NCI-H2171 treated with DMSO at 0.1 percent for 48 hours (cell line): ENCODE results near the gene NACC2.
"Not testable (repeated sequence)": the region's sequence is repeated elsewhere in the genome, so short reads cannot be mapped to it uniquely, and the experiment has no call there.

ENCODE experiments used
- DNase-seq: peaks from one replicate; lab custom pipeline; 2025; lab: John Stamatoyannopoulos, UW

The NACC2 gene

DNA sequence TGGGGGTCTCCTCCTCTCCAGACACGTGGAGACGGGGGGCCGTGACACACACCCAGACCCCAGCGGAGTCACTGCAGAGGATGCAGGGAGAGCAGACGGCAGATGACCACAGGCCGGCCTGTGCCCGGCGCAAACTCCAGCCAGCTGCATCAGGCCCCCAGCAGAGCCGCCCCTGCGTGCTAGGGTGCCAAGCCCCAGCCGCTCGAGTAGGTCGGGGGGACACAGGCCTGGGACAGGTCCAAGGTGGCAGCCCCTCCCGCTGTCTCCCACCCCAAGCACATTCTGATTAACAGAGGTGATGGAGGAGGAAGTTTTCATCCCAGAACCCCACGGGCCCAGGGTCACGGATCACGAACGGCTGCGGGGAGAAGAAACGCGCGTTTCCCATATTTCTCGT is 14.4 kb downstream of the NACC2 start:
- no peak for DNase-seq

DNA sequence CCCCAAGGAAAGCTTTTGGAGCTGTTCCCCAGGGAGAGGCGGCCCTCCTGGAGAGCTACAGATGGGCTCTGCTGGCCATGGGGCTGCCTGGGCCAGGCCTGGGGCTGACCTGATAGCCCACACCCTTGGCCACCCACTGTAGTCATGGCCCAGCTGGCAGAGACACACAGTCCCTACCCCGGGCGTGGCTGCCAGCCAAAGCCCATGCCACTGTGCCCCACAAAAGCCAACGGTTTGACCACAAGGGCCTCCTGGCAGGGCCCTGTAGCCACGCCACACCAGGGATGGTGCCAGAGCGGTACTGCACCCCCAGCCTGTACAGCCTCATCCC is 15.2 kb downstream of the NACC2 start:
- DNase-seq, result no peak

DNA sequence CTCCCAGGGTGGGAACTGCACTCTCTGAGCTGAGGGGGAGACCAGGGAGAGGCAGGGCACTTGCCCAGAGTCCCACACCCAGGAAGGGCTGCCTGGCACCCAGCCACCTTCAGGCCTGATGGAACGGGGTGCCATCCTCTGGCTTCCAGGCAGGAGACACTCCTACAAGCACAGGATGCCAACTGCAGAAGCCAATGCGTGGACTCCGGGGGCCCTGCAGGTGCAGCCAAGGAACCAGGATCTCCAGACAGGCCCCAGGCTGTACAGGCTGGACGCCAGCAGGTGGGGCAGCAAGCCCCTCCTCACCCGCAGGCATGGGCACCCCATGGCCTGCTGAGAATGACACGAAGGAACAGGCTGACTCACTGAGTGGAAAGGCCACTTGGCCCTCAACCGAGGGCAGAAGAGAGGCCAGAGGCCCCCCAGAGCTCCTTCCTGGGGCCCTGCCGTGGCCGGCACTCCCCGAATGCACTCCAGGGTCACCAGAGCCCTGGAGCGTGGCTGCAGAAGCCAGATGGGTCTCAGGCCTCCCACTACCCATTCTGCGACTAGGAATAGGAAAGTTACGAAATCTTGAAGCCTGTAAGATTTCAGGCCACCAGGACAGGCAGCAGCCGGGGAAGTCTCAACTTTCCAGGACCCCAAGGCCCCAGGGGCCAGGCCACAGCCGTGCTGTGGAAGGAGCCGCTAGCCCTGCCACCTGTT is 15.7 kb downstream of the NACC2 start:
- peak; percentile 44 for DNase-seq

DNA sequence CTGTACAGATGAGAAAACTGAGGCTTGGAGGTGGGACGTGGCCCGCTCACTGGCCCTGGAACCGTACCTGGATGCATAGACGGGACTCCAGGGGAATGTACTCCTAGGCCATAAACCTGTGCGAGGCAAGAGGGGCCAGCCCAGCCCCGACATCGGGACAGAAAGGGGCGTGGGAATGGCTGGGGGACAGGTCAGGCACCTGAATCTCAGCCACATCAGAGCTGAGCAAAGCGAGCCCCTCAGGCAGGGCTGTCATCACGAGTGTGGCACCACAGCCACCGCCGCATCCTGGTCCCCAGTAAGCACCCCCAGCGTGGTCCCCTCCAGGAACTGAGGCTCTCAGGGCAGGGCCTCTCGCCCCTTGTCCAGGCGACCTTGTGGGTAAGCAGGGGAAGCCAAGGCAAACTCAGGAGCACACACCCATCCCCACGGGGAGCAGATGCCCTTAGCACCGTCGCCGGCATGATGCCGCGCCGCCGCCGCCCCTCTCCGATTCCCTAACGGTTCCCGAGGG is 16.5 kb downstream of the NACC2 start:
- no peak for DNase-seq

DNA sequence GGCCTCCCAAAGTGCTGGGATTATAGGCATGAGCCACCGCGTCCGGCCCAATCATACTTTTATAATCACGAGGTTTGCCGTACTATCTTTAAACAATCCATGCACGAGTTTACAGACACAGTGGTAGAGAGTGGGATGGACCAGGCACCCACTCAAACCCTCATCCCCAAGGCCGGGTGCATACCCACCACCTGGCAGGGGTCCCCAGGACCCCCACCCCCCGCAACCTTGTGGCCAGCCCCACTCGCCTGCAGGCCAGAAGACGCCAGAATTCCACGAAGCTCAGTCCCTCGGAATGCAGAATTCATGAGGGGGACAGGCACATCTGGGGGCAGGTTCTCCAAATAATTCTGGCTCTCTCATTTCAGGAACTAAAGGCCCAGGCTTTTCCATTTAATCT is 17.1 kb downstream of the NACC2 start:
- DNase-seq, result no peak

DNA sequence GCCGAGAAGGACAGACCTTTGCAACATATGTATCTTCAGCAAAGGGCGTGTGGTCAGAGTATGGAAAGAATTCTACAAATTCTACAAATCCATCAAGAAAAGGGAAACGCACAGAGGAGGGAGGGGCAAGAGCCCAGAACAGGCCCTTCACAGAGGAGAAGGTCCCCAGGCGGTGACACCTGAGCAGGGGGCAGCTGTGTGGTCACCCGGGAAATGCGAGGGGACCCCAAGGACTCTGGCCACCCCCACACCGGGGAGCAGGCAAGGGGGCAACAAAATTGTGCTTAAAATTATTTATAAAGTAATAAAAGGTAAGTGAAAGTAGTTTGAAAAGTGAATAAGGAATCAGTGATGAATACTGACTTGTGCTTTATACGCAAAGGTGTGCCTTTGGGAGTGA is 17.6 kb downstream of the NACC2 start:
- DNase-seq, result no peak

DNA sequence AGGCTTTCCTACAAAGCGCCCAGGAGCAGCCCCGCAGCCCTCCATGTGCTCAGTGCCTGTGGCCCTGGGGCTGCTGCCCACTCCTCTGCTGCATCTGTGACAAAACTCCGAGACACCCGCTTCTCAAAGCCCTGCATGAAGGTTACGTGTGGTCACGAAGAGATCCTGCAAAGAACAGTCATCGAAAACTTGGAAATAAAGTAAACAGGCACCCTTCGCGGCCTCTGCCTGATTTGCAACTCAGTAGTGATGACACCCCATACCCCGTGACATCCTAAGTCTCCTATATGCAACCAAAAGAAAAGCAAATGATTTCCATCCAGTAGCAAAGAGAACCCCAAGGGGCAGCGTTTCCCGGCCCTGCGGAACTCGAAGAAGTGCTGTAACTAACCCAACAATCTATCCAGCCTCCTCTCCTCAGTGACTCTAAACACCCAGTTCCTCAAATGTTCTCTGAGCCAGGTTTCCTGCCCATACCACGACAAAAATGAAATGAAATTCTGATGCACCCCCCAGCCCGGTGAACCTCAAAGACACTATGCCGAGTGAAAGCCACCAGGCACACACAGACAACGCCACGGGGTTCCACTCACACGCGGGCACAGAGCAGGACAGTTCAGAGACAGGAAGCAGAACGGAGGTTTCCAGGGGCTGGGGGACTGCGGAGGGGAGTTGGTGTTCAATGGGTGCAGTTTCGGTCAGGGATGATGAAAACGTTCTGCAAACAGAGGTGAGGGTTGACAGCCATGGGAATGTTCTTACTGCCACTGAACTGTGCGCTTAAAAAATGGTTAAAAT is 19.0 kb downstream of the NACC2 start:
- DNase-seq, result no peak

DNA sequence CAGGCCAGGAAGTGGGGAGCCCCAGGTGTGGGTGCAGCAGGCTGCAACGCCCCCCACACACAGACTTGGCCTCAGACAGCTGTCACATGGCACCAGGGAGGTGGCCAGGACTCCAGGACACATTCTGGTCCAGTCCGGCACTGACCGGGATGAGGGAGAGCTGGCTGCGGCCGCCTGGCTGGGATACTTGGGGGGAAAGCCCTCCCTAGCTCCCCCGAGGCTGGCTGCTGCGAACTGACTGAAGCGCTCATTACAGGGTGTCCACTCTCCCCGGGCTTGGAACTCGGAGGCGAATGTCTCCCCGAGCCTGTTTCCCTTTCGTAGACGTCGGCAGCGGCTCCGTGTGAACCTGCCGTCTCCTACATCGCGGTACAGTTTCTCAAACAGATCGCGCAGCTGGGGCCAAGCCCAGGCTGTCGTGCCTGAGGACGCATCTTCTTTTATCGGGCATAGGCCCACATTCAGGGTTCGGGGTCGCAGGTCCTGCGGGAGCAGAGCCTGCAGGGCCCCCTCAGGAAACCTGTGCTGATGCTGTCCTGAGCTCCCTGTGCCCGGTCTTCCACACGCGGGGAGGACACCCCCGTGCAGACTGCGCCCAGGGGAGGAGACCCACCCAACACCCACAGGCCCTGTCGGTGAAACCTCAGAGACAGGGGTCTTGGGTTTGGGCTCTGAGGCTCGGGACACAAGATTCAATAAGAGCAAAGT is 19.8 kb downstream of the NACC2 start:
- no peak for DNase-seq

DNA sequence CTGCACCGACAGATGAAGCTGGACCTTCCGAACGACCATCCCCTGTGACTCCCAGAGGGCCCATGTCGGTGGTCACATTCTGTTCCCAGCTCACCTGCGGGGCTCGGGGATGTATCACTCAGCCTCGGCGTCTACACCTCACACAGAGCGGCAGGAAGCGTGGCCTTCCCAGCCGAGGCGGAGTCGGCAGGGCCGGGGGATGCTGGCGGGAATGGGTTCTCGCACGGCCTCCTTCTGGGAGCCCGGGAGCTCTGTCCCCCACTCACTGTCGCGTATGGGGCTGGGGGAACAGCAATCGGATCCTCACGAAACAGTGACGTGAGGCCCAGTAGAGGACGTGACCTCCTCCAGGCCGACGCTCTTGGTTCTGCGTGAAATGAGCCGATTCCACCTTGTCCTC is 20.4 kb downstream of the NACC2 start:
- no peak for DNase-seq

DNA sequence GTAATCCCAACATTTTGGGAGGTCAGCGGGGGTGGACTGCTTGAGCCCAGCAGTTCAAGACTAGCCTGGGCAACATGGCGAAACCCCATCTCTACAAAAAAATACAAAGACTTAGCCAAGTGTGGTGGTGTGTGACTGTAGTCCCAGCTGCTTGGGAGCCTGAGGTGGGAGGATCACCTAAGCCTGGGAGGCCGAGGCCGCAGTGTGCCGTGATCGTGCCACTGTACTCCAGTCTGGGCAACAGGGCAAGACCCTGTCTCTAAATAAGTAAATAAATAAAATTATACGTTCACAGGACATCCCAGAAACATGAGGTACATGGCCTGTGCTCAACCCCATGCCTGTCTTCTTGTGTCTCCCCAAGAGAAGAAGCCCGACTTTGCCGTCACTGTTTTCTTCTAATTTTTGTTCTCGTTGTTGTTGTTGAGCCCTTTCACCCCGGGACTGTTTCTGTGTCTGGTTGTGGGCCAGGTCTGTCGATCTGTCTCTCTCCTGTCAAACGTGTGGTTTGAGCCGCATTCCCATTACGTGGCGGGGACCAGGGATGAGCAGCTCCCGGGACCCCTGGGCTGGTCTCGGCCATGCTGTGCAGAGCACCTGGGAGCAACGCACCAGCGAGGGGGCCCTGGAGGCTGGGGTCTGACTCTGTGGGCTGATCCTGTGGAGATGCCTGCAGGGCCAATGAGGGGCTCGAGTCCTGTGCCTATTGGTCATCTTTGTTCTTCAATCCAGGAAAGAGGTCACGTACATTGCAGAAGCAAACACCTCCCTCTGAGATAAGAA is 32.2 kb downstream of the NACC2 start:
- no peak for DNase-seq

DNA sequence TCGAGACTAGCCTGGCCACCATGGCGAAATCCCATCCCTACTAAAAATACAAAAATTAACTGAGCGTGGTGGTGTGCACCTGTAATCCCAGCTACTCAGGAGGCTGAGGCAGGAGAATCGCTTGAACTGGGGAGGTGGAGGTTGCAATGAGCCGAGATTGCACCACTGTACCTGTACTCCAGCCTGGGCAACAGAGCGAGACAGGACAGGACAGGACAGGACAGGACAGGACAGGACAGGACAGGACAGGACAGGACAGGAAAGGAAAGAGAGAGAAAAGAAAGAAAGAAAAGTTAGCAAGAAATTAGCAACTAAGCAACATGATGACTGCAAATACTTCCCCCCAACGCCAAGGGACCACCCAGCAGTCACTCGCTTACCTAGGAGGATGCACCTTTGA is 33.2 kb downstream of the NACC2 start:
- DNase-seq, result not testable (repeated sequence)

DNA sequence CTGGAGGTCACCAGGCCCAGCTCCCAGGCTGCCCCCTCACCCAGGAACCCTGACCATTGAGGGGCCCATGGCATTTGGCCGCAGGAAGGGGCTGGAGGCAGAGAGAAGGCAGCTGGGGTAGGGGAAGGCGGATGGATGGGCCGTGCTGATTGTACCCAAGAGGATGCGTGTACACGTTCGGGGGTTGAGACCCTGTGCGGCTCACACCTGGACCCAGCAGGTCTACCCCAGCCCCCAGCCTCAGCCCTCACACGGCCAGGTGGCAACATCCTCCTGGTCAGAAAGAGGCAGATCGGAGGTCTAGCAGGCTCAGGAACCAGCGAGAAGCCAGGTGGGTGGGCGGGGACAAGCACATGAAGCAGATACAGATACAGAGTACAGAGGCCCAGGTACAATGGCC is 33.7 kb downstream of the NACC2 start:
- no peak for DNase-seq

DNA sequence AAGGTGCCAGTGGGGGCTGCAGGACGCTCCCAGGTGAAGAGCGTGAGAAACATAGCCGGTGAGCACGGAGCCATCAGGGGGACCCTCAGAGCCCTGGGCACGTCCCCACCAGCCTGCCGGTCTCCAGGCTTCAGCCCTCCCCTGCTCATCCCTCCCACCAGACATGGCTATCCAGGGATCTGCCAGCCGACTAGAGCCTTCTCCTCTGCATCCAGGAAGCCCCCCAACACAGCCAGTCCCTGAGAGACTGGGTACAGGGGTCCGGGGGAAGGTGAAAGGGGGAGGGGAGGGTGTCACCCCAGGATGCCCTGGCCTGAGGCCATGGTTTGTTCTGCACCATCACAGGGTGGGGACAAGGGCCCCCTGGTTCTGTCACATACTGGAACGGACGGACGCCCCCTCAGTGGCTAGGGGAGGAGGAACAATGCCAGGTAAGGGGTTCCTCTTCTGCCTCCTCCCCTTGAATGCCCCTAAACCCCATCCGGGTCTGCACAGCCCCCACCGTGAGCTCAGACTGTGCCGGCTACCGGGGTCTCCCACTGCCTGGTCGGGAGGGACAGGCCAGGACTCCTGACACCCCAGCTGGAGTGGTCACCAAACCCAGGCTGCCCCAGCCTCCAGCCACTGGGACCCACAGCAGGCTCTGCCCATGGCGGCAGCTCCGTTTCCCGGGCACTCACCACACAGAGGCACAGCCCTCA is 34.3 kb downstream of the NACC2 start:
- no peak for DNase-seq

DNA sequence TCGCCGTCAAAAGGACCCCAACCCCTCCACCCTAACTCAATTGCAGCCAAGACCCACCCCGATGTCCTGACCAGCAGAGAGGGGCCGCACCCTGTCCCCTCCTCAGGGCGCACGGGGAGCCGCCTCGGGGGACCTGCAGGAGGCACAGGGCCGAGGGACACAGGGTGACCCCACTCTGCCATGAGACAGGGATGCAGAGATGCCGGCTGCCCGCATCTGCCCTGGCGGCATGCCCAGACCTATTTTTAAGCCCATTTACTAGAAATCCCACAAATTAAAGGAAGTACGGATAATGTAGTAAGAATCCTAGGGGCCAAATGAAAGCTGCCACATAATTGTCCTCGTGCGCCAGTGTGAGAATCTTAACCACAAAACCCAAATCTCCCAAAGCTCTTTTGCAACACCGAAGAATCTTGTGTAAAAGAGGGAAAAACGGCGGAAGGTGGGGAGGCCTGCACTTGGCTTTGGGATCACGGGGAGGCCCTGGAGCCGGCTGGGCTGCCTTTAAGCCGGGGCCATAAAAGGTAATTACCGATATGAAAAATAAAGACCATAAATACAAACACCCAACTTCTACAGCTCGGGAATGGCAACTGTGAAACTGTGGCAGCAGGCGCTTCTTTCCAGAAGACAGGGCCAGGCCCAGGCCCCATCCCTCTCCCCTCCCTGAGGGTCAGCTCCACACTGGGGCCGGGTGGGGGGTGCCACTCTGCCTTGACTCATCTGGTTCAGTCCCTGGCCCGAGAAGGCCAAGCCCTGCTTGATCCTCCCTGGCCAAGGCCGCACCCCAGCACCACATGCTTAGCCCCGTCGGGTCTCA is 35.0 kb downstream of the NACC2 start:
- DNase-seq, result no peak

DNA sequence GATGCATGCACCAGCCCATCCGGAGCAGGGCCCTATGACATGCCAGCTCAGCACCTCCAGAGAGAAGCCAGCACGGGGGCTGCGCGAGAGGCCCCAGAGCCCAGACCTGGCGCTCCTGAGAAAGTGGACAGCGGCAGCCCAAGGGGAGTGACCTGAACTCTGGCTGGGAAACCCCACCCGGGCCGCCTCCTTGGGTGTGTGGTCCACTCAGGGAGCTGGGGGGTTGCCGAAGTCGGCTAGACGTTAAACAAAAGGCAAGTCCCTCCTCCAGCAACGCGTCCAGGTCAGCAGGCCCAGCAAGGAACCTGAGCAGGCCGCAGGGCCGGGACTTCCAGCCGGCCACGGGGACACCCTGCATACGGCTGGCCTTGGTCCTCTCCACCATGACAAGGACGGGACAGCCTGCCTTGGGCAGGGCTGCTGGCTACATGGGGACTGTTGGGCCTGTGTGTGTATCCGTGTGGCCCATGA is 35.7 kb downstream of the NACC2 start:
- no peak for DNase-seq

DNA sequence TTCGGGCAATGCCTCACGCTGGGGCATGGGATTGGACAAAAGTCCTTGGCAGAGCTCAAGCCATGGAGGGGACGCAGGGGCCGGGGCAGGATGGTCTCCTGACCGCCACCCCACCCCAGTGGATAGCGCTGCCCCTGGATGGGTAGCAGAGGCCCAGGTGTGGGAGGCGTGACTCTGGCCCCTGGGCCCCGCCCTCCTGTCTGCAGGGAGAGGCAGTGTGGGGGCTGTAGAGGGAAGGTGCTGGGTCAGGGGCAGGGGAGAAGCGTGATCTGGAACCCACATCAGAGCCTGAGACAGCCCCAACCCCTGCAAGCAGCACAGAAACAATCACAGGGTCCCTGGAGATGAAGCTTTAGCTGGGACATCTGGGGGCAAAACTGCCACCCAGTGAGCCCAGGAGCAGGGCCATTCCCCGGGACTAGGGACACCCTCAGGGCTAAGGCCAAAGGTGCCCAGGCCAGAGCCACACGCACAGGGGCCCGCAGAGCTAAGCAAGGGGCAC is 36.2 kb downstream of the NACC2 start:
- DNase-seq, result no peak

DNA sequence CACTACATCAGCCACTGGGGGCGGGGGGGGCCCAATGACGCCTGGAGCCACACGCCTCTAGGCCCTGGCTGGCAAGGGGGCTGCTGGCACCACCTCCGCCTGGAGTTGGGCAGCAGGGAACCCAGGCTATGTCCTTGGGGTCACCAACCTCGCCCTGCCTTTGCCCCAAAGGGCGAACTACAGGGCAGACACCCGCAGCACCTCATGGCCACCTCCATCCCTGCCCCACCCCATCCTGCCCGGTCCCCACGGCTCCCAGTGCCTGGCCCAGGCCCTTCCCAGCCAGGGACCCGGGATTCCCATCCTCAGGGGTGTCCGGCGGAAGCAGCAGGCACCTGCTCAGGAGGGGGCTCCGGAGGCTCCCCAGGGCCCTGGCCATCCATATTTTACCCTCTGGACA is 37.0 kb downstream of the NACC2 start:
- DNase-seq, result no peak

DNA sequence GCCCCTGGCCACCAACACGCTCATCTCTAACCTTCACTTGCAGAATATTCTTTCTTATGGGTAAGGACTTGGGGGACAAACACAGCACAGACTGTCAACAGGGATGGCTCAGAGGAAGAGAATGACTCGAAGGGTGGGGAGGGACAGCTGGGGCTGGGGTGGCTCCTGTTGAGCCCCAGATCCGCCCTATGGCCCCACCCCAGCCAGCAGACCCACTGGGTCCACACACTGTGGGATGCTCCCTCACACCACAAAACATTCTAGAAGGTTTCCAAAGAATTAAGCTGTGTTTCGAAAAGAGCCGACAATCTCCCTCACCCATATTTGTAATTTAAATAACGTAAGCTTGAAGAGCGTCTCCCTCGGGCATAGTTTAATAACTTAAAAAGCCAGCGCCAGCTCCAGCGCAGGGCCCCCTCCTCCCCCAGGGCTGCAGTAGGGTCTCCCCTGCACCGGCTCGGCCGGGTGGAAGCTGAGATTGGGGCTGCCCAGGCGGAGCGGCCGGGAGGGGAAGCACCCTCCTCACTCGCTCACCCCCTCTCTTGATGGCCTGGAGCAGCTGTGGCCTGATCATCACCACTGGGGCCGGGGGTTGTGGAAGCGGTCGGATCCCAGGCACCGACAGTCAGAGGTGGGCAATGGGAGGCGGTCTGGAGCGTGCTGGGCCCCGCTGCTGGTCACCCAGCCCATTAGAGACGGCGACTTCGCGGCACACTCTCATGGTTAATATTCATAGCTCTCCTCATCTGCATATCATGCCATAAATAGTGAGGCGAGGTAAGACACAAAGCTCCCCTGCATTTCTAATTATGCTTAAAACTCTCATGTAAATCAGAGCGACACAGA is 37.6 kb downstream of the NACC2 start:
- no peak for DNase-seq

DNA sequence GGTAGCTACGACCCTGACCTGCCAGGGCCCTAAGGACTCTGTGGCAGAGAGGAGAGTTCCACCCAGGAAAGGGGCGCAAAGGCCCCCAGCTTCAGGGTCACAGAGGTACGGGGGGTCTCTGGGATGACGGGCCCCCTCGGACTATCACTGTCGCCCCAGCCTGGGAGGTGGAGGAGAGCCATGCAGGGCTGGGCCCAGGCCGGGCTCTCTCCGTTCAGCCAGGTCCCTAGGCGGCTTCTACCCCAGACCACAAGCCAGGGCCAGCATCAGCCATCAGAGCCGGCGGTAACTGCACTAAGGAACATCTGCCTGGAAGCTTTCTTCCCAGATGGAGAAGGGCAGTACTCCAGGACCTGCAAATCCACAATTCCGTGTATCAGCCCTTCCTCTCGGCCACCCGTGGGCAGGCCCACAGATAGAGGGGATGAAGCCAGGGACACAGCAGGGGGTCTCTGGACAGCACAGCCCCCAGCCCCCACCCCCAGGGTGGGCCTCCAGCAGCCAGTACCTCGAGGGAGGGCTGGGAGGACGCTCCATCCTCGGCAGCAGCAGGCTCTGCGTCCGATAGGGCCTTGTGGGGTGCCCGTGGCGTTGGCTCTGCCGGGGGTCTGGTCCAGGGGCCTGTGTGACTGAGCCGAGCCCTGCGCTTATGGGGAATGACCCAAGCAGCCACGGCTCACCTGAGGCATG is 38.4 kb downstream of the NACC2 start:
- no peak for DNase-seq
